ENCODE measurements around the gene MPHOSPH9.
A peak's percentile ranks its signal among the peaks of the same experiment; 100 is the strongest.

GRCh38 chr12:123233505-123234308, 766 bp upstream of the MPHOSPH9 start:
- no peak for TF ChIP-seq FOXK1 (CRISPR knock-in tag; IDR thresholded peaks at IDR 0.05)
- TF ChIP-seq CTCF (IDR thresholded peaks at IDR 0.05): no peak
- TF ChIP-seq MAX (CRISPR knock-in tag; IDR thresholded peaks at IDR 0.05): 0 out of 2 replicates have a peak, but pooled peaks have one; percentile 32
- TF ChIP-seq CREM (CRISPR knock-in tag; IDR thresholded peaks at IDR 0.05): no peak
